Activated CD8-positive, alpha-beta T cell treated with anti-CD3 and anti-CD28 coated beads for 36 hours (primary cell): Measurements from ENCODE around the gene TXNRD3. TPM values are rescaled to one million over a fixed set of nuclear protein-coding genes. Genes with fewer than 3 reads are reported as not detected.

Experiments used
- ATAC-seq: fragments of 200-7000 bp; cut with Tn5 transposase; one replicate; pipeline ENCODE4 v1.10.0; 2021; ENCODE audit warnings: mild to moderate bottlenecking, moderate library complexity
- CTCF ChIA-PET: fragments of 350-600 bp; sonication (Branson Sonifier 250); formaldehyde crosslinking; loops from one replicate; lab custom pipeline; 2021; ENCODE audit warnings: antibody characterized with exemption; lab: Charles Lee
- POLR2A ChIA-PET: fragments of 350-600 bp; sonication (Branson Sonifier 250); formaldehyde crosslinking; loops from one replicate; lab custom pipeline; 2021; ENCODE audit warnings: antibody characterized with exemption; lab: Charles Lee
- DNase-seq: peaks from one replicate; pipeline ENCODE4 v3.0.0-alpha.2; 2020
- H3K27ac Mint-ChIP-seq: one replicate; pipeline ENCODE4 v1.8.0; 2021; ENCODE audit warnings: mild to moderate bottlenecking, mixed read lengths
- H3K27me3 Mint-ChIP-seq: one replicate; pipeline ENCODE4 v1.8.0; 2021; ENCODE audit warnings: mixed read lengths
- H3K36me3 Mint-ChIP-seq: one replicate; pipeline ENCODE4 v1.8.0; 2021; ENCODE audit warnings: low read depth, mixed read lengths
- H3K4me1 Mint-ChIP-seq: one replicate; pipeline ENCODE4 v1.8.0; 2021; ENCODE audit warnings: low read depth, mixed read lengths
- H3K4me3 Mint-ChIP-seq: one replicate; pipeline ENCODE4 v1.8.0; 2021; ENCODE audit warnings: mild to moderate bottlenecking, moderate library complexity, mixed read lengths
- H3K9me3 Mint-ChIP-seq: one replicate; pipeline ENCODE4 v1.8.0; 2021; ENCODE audit warnings: mixed read lengths
- CTCF ChIP-seq: fragments of 200-600 bp; IDR thresholded peaks from one replicate; pipeline ENCODE4 v1.8.0; 2022; ENCODE audit warnings: antibody characterized with exemption, mild to moderate bottlenecking
- intact Hi-C: fragments of 100-400 bp; cut with micrococcal nuclease; formaldehyde crosslinking; loops from one replicate; pipeline ENCODE4 v1.10.0; 2022
- total RNA-seq, 2 experiments: library from RNA; stranded (reverse); gene quantifications; one replicate each; pipeline ENCODE4 v1.2.3, GENCODE V29; 2021

TXNRD3 gene
- total RNA-seq, 2 experiments from 2014 or later: 4.5 to 5.0 TPM

GRCh38 chr3:126617571-126617970 lies 37.4 kb downstream of the TXNRD3 start:
- Mint-ChIP-seq H3K9me3 (no peaks in the 10 kb centered on the region), H3K36me3 (peaks cover 9% of the 10 kb centered on the region), H3K4me1 (peaks cover 15% of the 10 kb centered on the region), H3K4me3 (no peak overlapping the region), H3K27ac (no peak overlapping the region), H3K27me3 (no peaks in the 10 kb centered on the region)
- no peak for TF ChIP-seq CTCF
- DNase-seq: no peak
- ChIA-PET CTCF (interaction anchor here (0.6 kb wide), 1 partner anchor 12 kb away, joined by 3 read pairs; no protein-coding TSS in a partner anchor), POLR2A (no interaction called here)
- intact Hi-C loops: no loop called here
- no peak for ATAC-seq

GRCh38 chr3:126616931-126617330 lies 38.0 kb downstream of the TXNRD3 start:
- no peak for TF ChIP-seq CTCF

GRCh38 chr3:126613479-126614188 lies 41.3 kb downstream of the TXNRD3 start:
- CTCF ChIA-PET: interaction anchor here (1.0 to 1.7 kb wide), 2 partner anchors 9 to 369 kb away, joined by 3 to 5 read pairs; partner anchors contain the start of gene PLXNA1
- Mint-ChIP-seq H3K4me1 (peaks cover 19% of the 10 kb centered on the region), H3K9me3 (no peaks in the 10 kb centered on the region), H3K36me3 (peaks cover 16% of the 10 kb centered on the region), H3K27me3 (no peaks in the 10 kb centered on the region), H3K4me3 (no peak overlapping the region), H3K27ac (no peak overlapping the region)
- intact Hi-C loops: no loop called here
- POLR2A ChIA-PET: interaction anchor here (0.6 kb wide), 1 partner anchor 1450 kb away, joined by 3 read pairs; no protein-coding TSS in a partner anchor
- TF ChIP-seq CTCF: no peak
- ATAC-seq: peak; percentile 70
- peak; percentile 8 for DNase-seq

More at GRCh38 chr3:126616931-126617330, 38.0 kb downstream of the TXNRD3 start:
- ChIA-PET CTCF (no interaction called here), POLR2A (no interaction called here)
- intact Hi-C loops: no loop called here
- DNase-seq (no peak), ATAC-seq (no peak)
- H3K4me1 Mint-ChIP-seq: peaks cover 19% of the 10 kb centered on the region
- H3K27me3 Mint-ChIP-seq: no peaks in the 10 kb centered on the region
- H3K36me3 Mint-ChIP-seq: peaks cover 9% of the 10 kb centered on the region
- no peak overlapping the region for H3K27ac Mint-ChIP-seq
- H3K4me3 Mint-ChIP-seq: no peak overlapping the region
- no peaks in the 10 kb centered on the region for H3K9me3 Mint-ChIP-seq

GRCh38 chr3:126612479-126613205 lies 42.3 kb downstream of the TXNRD3 start:
- H3K27me3 Mint-ChIP-seq: no peaks in the 10 kb centered on the region
- H3K36me3 Mint-ChIP-seq: peaks cover 19% of the 10 kb centered on the region
- ChIA-PET CTCF (interaction anchor here (1.7 kb wide), 1 partner anchor 8 kb away, joined by 5 read pairs; no protein-coding TSS in a partner anchor), POLR2A (interaction anchor here (0.6 kb wide), 1 partner anchor 1451 kb away, joined by 3 read pairs; no protein-coding TSS in a partner anchor)
- H3K4me1 Mint-ChIP-seq: peaks cover 19% of the 10 kb centered on the region
- intact Hi-C loops: no loop called here
- ATAC-seq: no peak
- H3K27ac Mint-ChIP-seq: no peak overlapping the region
- no peak overlapping the region for H3K4me3 Mint-ChIP-seq
- H3K9me3 Mint-ChIP-seq: no peaks in the 10 kb centered on the region
- DNase-seq: no peak
- no peak for TF ChIP-seq CTCF
